OCI-LY3 (cell line): ENCODE data around the gene IL36G.

ENCODE experiments used
- H2AFZ ChIP-seq: fragments of 200-600, 300-600 bp; shearing (Covaris generic); 2 replicates; pipeline ENCODE4 v1.6.0; 2014; ENCODE audit warnings: antibody characterized with exemption, low read depth, low read length
- H3K27ac ChIP-seq: fragments of 200-600, 300-600 bp; sonication (generic); 2 replicates; pipeline ENCODE4 v1.5.1; 2014; ENCODE audit warnings: mild to moderate bottlenecking, low read length, moderate library complexity, mixed read lengths
- H3K27me3 ChIP-seq: fragments of 200-600, 300-600 bp; sonication (generic); 2 replicates; pipeline ENCODE4 v1.6.1; 2014; ENCODE audit warnings: low read depth, low read length, mixed read lengths
- H3K36me3 ChIP-seq: fragments of 200-600, 300-600 bp; sonication (generic); replicated peaks from 2 replicates; pipeline ENCODE3; 2014; ENCODE audit warnings: low read depth, low read length, mixed read lengths
- H3K4me1 ChIP-seq: fragments of 300-600, 200-600 bp; sonication (generic); 2 replicates; pipeline ENCODE4 v1.6.1; 2014; ENCODE audit warnings: low read length, mixed read lengths
- H3K4me2 ChIP-seq: fragments of 200-600, 300-600 bp; sonication (generic); 2 replicates; pipeline ENCODE4 v1.6.1; 2014; ENCODE audit warnings: low read length, mixed read lengths
- H3K4me3 ChIP-seq: fragments of 300-600, 200-600 bp; sonication (generic); 2 replicates; pipeline ENCODE4 v1.5.1; 2014; ENCODE audit warnings: antibody characterized with exemption, mild to moderate bottlenecking, low read length, moderate library complexity
- H3K79me2 ChIP-seq: fragments of 300-600, 200-600 bp; shearing (Covaris generic); 2 replicates; pipeline ENCODE4 v1.6.1; 2014; ENCODE audit warnings: mild to moderate bottlenecking, low read length, mixed read lengths
- H3K9ac ChIP-seq: fragments of 300-600, 200-600 bp; shearing (Covaris generic); 2 replicates; pipeline ENCODE4 v1.6.0; 2014; ENCODE audit warnings: mild to moderate bottlenecking, low read length, moderate library complexity
- H3K9me3 ChIP-seq: fragments of 200-600, 300-600 bp; shearing (Covaris generic); 2 replicates; pipeline ENCODE4 v1.6.1; 2014; ENCODE audit warnings: low read length, mixed read lengths; ENCODE audit not compliant: insufficient read depth
- H4K20me1 ChIP-seq: fragments of 200-600, 300-600 bp; sonication (generic); 2 replicates; pipeline ENCODE4 v1.6.1; 2016; ENCODE audit warnings: low read length, mixed read lengths; ENCODE audit not compliant: insufficient read depth
- CTCF ChIP-seq: fragments of 200-600, 300-600 bp; sonication (generic); IDR thresholded peaks from 2 replicates; pipeline ENCODE4 v1.5.1; 2014; ENCODE audit warnings: antibody characterized with exemption, low read length, low read depth
- EZH2phosphoT487 ChIP-seq: fragments of 200-600 bp; shearing (Covaris generic); IDR thresholded peaks from 2 replicates; pipeline ENCODE4 v1.6.1; 2018; ENCODE audit warnings: antibody characterized with exemption, mixed run types, low read depth

The IL36G gene

GRCh38 chr2:113028112-113028511, 50.3 kb downstream of the IL36G start:
- H3K27ac ChIP-seq: no peak overlapping the region
- H4K20me1 ChIP-seq: peaks cover 4% of the 10 kb centered on the region; the same call in 1 of the 2 replicates
- H3K4me3 ChIP-seq: no peak overlapping the region
- TF ChIP-seq EZH2phosphoT487: no peak
- no peak for TF ChIP-seq CTCF
- H3K9me3 ChIP-seq: no peaks in the 10 kb centered on the region
- peaks cover 15% of the 10 kb centered on the region for H3K4me1 ChIP-seq
- no peak overlapping the region for H3K9ac ChIP-seq
- peaks cover 84% of the 10 kb centered on the region for H3K27me3 ChIP-seq
- no peak overlapping the region for H3K4me2 ChIP-seq
- no peak overlapping the region for H2AFZ ChIP-seq
- no peaks in the 10 kb centered on the region for H3K79me2 ChIP-seq
- H3K36me3 ChIP-seq: no peaks in the 10 kb centered on the region

- no peak overlapping the region for H2AFZ ChIP-seq
- H4K20me1 ChIP-seq: no peaks in the 10 kb centered on the region
- no peak overlapping the region for H3K9ac ChIP-seq
- H3K9me3 ChIP-seq: no peaks in the 10 kb centered on the region
- no peak overlapping the region for H3K4me3 ChIP-seq
- no peak overlapping the region for H3K27ac ChIP-seq
- TF ChIP-seq EZH2phosphoT487: no peak
- no peak for TF ChIP-seq CTCF
- H3K36me3 ChIP-seq: no peaks in the 10 kb centered on the region
- H3K27me3 ChIP-seq: peaks cover 45% of the 10 kb centered on the region
- peaks cover 2% of the 10 kb centered on the region for H3K4me1 ChIP-seq
- H3K4me2 ChIP-seq: no peak overlapping the region
- H3K79me2 ChIP-seq: no peaks in the 10 kb centered on the region
Measured at GRCh38 chr2:113032737-113033136, 54.9 kb downstream of the IL36G start.

- Histone ChIP-seq H3K27me3 (peaks cover 33% of the 10 kb centered on the region), H3K27ac (no peak overlapping the region), H3K4me2 (no peak overlapping the region), H3K9ac (no peak overlapping the region), H2AFZ (no peak overlapping the region), H3K36me3 (no peaks in the 10 kb centered on the region), H3K79me2 (no peaks in the 10 kb centered on the region), H3K4me1 (peaks cover 11% of the 10 kb centered on the region), H3K9me3 (no peaks in the 10 kb centered on the region), H3K4me3 (no peak overlapping the region), H4K20me1 (no peaks in the 10 kb centered on the region)
- no peak for TF ChIP-seq EZH2phosphoT487
- TF ChIP-seq CTCF: no peak
Measured at GRCh38 chr2:113034016-113034415, 56.2 kb downstream of the IL36G start.
